Cerebellar cortex (tissue), 1 donor: Measurements from ENCODE around the gene CYB5R2.

Source experiments
- DNase-seq: peaks from one replicate; pipeline ENCODE4 v3.0.0-alpha.2; 2015; ENCODE audit warnings: low spot score

Gene CYB5R2

GRCh38 chr11:7638710-7639642 lies 34.3 kb downstream of the CYB5R2 start:
- no peak for DNase-seq

- DNase-seq = no peak
Measured at GRCh38 chr11:7637447-7638157, 35.7 kb downstream of the CYB5R2 start.

- DNase-seq = no peak
Measured at GRCh38 chr11:7636350-7636749, 37.0 kb downstream of the CYB5R2 start.

- no peak for DNase-seq
Measured at GRCh38 chr11:7635708-7636107, 37.6 kb downstream of the CYB5R2 start.

DNA sequence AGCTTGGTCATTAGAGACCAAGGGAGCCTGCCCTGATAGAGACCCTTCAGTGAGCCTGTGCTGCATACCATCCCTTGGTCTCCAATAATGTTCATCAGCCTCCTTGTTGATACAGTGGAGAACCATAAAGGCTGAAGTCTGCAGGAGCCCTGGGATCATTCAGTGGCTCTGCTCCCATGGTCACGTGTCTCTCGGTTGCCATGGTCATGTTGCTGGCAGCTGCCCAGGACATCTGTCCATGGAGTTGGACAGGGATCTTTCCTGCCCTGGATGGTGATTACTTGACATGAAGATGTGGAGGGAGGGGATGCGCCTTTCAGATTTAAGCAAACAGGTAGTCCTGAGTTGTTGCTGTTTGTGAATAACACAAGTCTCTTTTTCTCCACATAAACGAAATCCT lies 38.2 kb downstream of the CYB5R2 start:
- DNase-seq = no peak

GRCh38 chr11:7632211-7632610 lies 41.1 kb downstream of the CYB5R2 start:
- DNase-seq = no peak

GRCh38 chr11:7630002-7630401 lies 43.3 kb downstream of the CYB5R2 start:
- DNase-seq = no peak

- DNase-seq = no peak
Measured at GRCh38 chr11:7628660-7629059, 44.6 kb downstream of the CYB5R2 start.

GRCh38 chr11:7622721-7623120 lies 50.6 kb downstream of the CYB5R2 start:
- DNase-seq = no peak

GRCh38 chr11:7621554-7621953 lies 51.7 kb downstream of the CYB5R2 start:
- DNase-seq = no peak

GRCh38 chr11:7621090-7621489 lies 52.2 kb downstream of the CYB5R2 start:
- no peak for DNase-seq

DNA sequence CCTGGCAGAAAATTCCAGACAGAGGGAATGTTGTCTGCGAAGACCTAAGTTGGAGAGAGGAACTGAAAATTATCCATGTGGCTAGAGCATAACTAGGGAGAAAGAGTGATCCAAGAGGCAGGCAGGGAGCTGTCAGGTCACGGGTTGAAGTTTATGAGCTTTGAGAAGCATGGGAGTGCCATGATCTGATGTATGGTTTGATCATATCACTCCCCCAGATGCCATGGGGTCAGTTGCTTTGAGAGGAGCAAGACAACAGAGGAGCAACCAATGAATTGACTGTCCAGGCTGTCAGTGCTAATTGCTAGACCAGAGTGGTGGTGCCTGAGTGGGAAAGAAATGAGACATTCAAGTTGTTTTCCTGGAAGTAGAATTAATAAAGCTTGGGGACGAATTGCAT lies 54.0 kb downstream of the CYB5R2 start:
- DNase-seq = no peak

- no peak for DNase-seq
Measured at GRCh38 chr11:7617032-7617431, 56.3 kb downstream of the CYB5R2 start.
